HG03280 (cell line): Measurements from ENCODE around the gene CNNM1.

Experiments used
- ATAC-seq: cut with Tn5 transposase; IDR thresholded peaks from one replicate; pipeline ENCODE4 v1.9.1; 2021; ENCODE audit warnings: mild to moderate bottlenecking, moderate library complexity; ENCODE audit not compliant: unreplicated experiment

CNNM1 gene

DNA sequence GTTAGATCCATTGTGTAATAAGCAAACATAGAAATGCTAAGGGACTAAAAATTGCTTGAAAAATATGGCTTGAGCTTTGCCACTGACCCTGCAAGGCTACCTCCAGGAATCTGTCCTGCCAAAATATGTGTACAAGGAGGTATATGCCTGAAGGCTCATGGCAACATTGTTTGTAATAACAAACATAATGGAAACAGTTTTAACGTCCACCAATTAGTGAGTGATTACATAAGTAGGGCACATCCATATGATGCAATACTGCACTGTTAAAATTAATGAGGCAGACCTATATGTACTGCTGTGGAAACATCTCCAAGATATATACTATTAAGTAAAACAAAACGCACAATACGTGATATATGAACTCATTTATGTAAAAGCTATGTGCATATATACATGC, 114.3 kb downstream of the CNNM1 start:
- ATAC-seq = no peak
